A673 (cell line): ENCODE measurements around the gene GSG1L. TPM values are rescaled to one million over a fixed set of nuclear protein-coding genes. Genes with fewer than 3 reads are reported as not detected.

Experiments
- BruUV-seq: library from RNA; stranded (reverse); fragments of 400-500 nt; replicated peaks from 2 replicates; lab custom pipeline; 2021; lab: Mats Ljungman, UMichigan
- CTCF ChIA-PET: fragments of 300-600 bp; sonication (Branson Sonifier 250); formaldehyde crosslinking; loops from one replicate; lab custom pipeline; 2022; ENCODE audit warnings: antibody characterized with exemption; lab: Charles Lee
- POLR2A ChIA-PET: fragments of 300-600 bp; sonication (Branson Sonifier 250); formaldehyde crosslinking; loops from one replicate; lab custom pipeline; 2022; ENCODE audit warnings: antibody characterized with exemption; ENCODE audit not compliant: low non-redundant PET; lab: Charles Lee
- DNase-seq: peaks from one replicate; pipeline ENCODE4 v3.0.0-alpha.2; 2015; ENCODE audit warnings: low spot score
- H3K27ac ChIP-seq: fragments of 200-600 bp; sonication (generic); 2 replicates; pipeline ENCODE4 v1.5.1; 2016; ENCODE audit warnings: mixed run types, low read depth, mild to moderate bottlenecking, mixed read lengths, antibody characterized with exemption, low read length; ENCODE audit not compliant: poor library complexity, severe bottlenecking
- H3K27me3 ChIP-seq: fragments of 200-600 bp; sonication (generic); replicated peaks from 2 replicates; pipeline ENCODE4 v1.6.1; 2017; ENCODE audit warnings: mixed run types, low read depth, mild to moderate bottlenecking, mixed read lengths, antibody characterized with exemption, low read length; ENCODE audit not compliant: insufficient read depth, poor library complexity
- H3K36me3 ChIP-seq: fragments of 200-600 bp; sonication (generic); 2 replicates; pipeline ENCODE4 v1.6.1; 2016; ENCODE audit warnings: mixed run types, mild to moderate bottlenecking, mixed read lengths, antibody characterized with exemption, low read length; ENCODE audit not compliant: insufficient read depth, poor library complexity, severe bottlenecking
- H3K4me1 ChIP-seq: fragments of 200-600 bp; sonication (generic); 2 replicates; pipeline ENCODE4 v1.6.1; 2017; ENCODE audit warnings: mixed run types, mild to moderate bottlenecking, mixed read lengths, antibody characterized with exemption, low read length; ENCODE audit not compliant: insufficient read depth, poor library complexity, severe bottlenecking
- H3K4me3 ChIP-seq: fragments of 200-600 bp; sonication (generic); 2 replicates; pipeline ENCODE4 v1.5.1; 2016; ENCODE audit warnings: low read depth, mixed run types, mild to moderate bottlenecking, mixed read lengths, low read length; ENCODE audit not compliant: poor library complexity, severe bottlenecking
- H3K9me3 ChIP-seq: fragments of 200-600 bp; sonication (generic); 2 replicates; pipeline ENCODE4 v1.6.1; 2016; ENCODE audit warnings: mixed run types, low read depth, mild to moderate bottlenecking, mixed read lengths, antibody characterized with exemption, low read length; ENCODE audit not compliant: poor library complexity, severe bottlenecking
- EZH2 ChIP-seq: fragments of 200-600 bp; sonication (generic); IDR thresholded peaks from 2 replicates; pipeline ENCODE4 v1.6.1; 2017; ENCODE audit warnings: borderline replicate concordance, low read depth, mild to moderate bottlenecking, mixed read lengths, antibody characterized with exemption, low read length; ENCODE audit not compliant: poor library complexity, severe bottlenecking
- intact Hi-C: fragments of 100-400 bp; cut with micrococcal nuclease; formaldehyde crosslinking; loops from one replicate; pipeline ENCODE4 v1.10.0; 2022; ENCODE audit not compliant: unreplicated experiment
- total RNA-seq: library from RNA; stranded (reverse); gene quantifications from 2 replicates; pipeline ENCODE4 v1.2.3, GENCODE V29; 2021
- TF ChIP-seq, protein P1 (sequence below): fragments of 300-800, 200-600 bp; sonication (generic); conservative IDR thresholded peaks from 2 replicates; pipeline ENCODE4 v1.5.1; 2017; ENCODE audit warnings: low read depth, mild to moderate bottlenecking, antibody characterized with exemption, low read length, moderate library complexity, mixed read lengths

The GSG1L gene
- total RNA-seq, 1 experiment from 2014 or later, result not detected

DNA sequence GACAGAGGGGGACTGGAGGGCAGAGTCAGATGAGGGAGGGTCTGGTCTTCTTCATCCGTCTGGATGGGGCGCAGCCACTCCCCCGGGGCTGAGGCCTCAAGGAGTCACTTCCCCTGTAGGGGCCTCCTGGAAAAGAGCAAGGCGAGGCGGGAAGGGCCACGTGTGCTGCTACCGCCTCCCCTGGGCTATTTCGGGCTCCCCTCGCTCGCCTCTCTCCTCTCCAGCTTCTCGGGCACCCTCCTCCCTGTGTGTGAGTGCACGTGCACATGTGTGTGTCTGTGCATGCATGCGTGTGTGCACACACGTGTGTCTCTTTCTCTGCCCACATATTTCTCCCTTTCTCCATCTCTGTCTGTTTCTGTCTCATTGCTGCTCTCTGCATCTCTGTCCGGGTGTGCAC is 10.1 kb downstream of the GSG1L start:
- intact Hi-C loops, result no loop called here
- peaks cover 5% of the 10 kb centered on the region for H3K9me3 ChIP-seq
- no peak for TF ChIP-seq EZH2
- no peaks in the 10 kb centered on the region for H3K4me1 ChIP-seq
- ChIA-PET CTCF (no interaction called here), POLR2A (no interaction called here)
- DNase-seq, result no peak
- no peak overlapping the region for H3K4me3 ChIP-seq
- no peaks in the 10 kb centered on the region for H3K27me3 ChIP-seq
- no peaks in the 10 kb centered on the region for H3K36me3 ChIP-seq
- H3K27ac ChIP-seq, result no peak overlapping the region
- no TSS peak for BruUV-seq

DNA sequence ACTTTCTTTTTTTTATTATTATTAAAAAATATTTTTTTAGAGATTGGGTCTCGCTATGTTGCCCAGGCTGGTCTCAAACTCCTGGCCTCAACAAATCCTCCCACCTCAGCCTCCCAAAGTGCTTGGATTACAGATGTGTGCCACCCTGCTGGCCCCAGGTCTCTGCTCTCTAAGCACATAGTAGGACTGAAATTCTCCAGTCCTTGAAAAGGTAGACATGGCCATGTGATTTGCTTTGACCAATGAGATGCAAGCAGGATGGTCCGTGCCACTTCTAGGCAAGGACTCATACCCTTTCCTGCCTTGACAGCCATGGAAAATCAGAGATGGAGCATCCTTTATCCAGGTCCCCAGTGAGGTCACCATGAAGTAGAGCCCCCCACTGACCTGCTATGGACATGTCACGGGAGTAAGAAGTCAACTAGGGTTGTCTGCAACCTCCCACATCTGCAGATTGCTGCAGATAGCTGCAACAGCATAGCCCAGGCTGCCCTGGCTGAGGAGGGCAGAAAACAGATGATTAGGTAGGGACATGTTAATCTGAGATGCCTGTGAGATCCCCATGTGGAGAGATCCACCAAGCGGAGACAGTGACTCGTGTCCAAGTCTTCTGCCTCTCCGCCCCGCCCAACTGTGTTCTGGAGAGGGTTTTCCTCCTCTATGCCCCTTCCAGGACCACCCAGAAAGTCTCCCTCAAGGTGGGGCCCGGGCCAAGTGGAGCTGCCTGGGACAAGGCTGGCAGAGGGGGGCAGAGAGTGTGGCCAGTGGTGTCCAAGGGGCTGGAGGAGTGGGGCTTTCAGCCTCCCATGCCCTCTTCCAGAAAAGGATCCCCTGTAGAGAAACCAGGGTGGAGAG is 11.0 kb downstream of the GSG1L start:
- Histone ChIP-seq H3K4me3 (no peak overlapping the region), H3K9me3 (peaks cover 6% of the 10 kb centered on the region), H3K27ac (no peak overlapping the region), H3K4me1 (no peaks in the 10 kb centered on the region), H3K36me3 (no peaks in the 10 kb centered on the region), H3K27me3 (no peaks in the 10 kb centered on the region)
- BruUV-seq, result no TSS peak
- ChIA-PET CTCF (no interaction called here), POLR2A (no interaction called here)
- DNase-seq, result no peak
- TF ChIP-seq, protein P1, sequence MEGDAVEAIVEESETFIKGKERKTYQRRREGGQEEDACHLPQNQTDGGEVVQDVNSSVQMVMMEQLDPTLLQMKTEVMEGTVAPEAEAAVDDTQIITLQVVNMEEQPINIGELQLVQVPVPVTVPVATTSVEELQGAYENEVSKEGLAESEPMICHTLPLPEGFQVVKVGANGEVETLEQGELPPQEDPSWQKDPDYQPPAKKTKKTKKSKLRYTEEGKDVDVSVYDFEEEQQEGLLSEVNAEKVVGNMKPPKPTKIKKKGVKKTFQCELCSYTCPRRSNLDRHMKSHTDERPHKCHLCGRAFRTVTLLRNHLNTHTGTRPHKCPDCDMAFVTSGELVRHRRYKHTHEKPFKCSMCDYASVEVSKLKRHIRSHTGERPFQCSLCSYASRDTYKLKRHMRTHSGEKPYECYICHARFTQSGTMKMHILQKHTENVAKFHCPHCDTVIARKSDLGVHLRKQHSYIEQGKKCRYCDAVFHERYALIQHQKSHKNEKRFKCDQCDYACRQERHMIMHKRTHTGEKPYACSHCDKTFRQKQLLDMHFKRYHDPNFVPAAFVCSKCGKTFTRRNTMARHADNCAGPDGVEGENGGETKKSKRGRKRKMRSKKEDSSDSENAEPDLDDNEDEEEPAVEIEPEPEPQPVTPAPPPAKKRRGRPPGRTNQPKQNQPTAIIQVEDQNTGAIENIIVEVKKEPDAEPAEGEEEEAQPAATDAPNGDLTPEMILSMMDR, result no peak
- TF ChIP-seq EZH2, result no peak
- intact Hi-C loops, result no loop called here

DNA sequence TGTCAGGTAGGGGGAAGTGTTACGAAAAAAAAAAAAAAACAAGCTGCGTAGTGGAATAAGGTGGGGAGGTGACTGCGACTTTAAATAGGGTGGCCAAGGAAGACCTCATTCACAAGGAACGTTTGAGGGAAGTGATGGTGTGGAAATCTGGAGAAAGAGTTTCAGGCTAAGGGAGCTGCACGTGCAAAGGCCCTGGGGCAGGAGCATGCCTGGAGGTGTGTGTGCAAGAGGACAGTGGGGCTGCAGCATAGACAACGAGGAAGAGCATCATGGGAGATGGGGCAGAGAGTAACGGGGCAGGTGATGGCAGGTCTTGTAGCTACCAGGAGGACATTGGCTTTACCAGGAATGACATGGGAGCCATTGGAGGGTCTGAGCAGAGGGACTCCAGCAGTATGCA is 12.0 kb downstream of the GSG1L start:
- no TSS peak for BruUV-seq
- peaks cover 6% of the 10 kb centered on the region for H3K9me3 ChIP-seq
- H3K27ac ChIP-seq, result no peak overlapping the region
- H3K36me3 ChIP-seq, result no peaks in the 10 kb centered on the region
- ChIA-PET POLR2A (interaction anchor here (0.6 kb wide), 2 partner anchors 21 to 39 kb away, joined by 3 to 4 read pairs; no protein-coding TSS in a partner anchor), CTCF (interaction anchor here (0.6 kb wide), 1 partner anchor 79 kb away, joined by 3 read pairs; no protein-coding TSS in a partner anchor)
- intact Hi-C loops, result no loop called here
- no peak for DNase-seq
- TF ChIP-seq EZH2, result no peak
- TF ChIP-seq, protein P1, result no peak
- H3K4me1 ChIP-seq, result no peaks in the 10 kb centered on the region
- H3K27me3 ChIP-seq, result no peaks in the 10 kb centered on the region
- no peak overlapping the region for H3K4me3 ChIP-seq
